VCaP (cell line): Measurements from ENCODE around the gene PANX2.

Experiments
- H3K27ac ChIP-seq: fragments of 450-650 bp; 2 replicates; pipeline ENCODE4 v1.5.1; 2017
- CTCF ChIP-seq: fragments of 450-650 bp; conservative IDR thresholded peaks from 2 replicates; pipeline ENCODE4 v1.5.1; 2017; ENCODE audit warnings: mild to moderate bottlenecking, moderate library complexity

The PANX2 gene

GRCh38 chr22:50190941-50191741, 20.6 kb downstream of the PANX2 start:
- no peak for TF ChIP-seq CTCF
- peak overlapping the region; percentile 55 for H3K27ac ChIP-seq

- H3K27ac ChIP-seq = no peak overlapping the region
- no peak for TF ChIP-seq CTCF
Measured at GRCh38 chr22:50192436-50193204, 22.1 kb downstream of the PANX2 start.

DNA sequence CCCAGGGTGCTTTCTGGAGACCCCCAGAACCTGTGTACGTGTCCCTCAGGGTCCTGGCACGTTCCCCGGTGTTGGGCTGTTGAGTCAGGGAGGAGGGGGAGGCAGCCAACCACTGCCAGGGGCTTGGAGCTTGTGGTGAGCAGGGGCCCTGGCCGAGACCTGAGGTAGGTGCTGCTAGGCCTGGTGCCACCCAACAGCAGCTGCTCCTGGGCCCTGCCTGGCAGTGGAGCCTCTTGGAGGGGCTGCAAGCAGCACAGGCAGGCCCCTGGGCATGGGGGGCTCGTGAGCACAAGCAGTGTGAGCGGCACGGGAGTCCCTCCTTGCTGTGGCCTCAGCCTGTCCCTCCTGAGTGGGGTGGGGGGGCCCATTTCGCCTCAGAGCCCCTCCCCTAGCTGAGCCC, 23.1 kb downstream of the PANX2 start:
- no peak for TF ChIP-seq CTCF
- no peak overlapping the region for H3K27ac ChIP-seq

DNA sequence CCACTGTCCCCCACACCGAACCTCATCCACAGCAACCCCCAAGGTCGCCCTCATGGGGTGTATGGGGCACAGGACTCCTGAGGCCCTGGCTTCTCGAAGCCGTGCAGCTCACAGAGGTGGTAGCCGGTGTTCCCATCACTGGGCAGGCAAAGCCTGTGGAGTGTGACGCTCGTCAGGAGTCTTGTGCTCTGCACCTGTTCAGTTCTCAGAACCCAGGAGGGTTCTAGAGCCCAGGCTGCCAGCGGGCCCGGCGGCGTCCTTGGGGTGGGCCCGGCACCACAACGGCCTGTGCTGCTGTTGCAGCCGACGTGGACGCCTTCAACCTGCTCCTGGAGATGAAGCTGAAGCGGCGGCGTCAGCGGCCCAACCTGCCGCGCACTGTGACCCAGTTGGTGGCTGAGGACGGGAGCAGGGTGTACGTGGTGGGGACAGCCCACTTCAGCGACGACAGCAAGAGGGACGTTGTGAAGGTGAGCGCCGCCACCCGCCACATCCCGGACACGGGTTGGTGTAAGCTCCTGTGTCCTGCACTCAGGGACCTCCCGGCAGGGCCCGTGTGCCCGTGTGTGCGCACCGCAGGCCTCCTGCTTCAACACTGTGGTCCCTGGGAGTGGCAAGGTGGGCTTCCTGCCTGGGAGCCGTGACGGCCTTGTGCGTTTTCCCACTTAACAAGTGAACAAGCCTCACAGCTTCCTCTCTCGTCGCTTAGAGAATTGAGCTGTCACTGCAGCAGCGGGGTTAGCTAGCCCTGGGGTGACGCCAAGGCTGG, 23.7 kb downstream of the PANX2 start:
- no peak for TF ChIP-seq CTCF
- no peak overlapping the region for H3K27ac ChIP-seq

DNA sequence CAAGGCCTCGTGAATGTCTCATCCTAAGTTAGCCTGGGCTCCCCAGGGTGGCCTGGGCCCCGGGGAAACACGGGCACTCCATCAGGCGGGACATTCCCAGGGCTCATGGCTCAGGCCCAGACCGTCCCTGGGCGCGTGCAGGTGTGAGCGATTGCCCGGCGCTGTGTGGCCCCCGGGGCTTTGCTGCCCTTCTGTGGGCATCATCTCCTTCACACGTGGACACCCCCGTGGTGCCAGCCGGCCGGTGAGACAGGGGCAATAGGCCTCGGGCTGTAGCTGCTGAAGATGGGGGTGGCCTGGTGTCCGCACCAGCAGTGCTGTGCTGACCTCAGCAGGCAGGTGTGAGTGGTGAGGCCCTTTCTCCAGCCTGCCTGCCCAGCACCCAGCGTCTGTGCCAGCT, 25.7 kb downstream of the PANX2 start:
- no peak for TF ChIP-seq CTCF
- H3K27ac ChIP-seq = no peak overlapping the region

GRCh38 chr22:50197000-50197800, 26.7 kb downstream of the PANX2 start:
- no peak overlapping the region for H3K27ac ChIP-seq
- no peak for TF ChIP-seq CTCF
